GM08714 (cell line): ENCODE measurements around the gene BAIAP2.

ENCODE experiments used
- H3K4me3 ChIP-seq: fragments of 200-500 bp; sonication (Bioruptor generic); 2 replicates; pipeline ENCODE4 v1.5.1; 2014; ENCODE audit warnings: mild to moderate bottlenecking, low read length, inconsistent platforms
- ZNF274 ChIP-seq: IDR thresholded peaks from 2 replicates; pipeline ENCODE4 v1.6.1; 2012; ENCODE audit warnings: mild to moderate bottlenecking, low read depth, low read length

Gene BAIAP2

GRCh38 chr17:81164371-81165245 is 129.7 kb downstream of the BAIAP2 start:
- H3K4me3 ChIP-seq, result no peak overlapping the region
- TF ChIP-seq ZNF274, result no peak

GRCh38 chr17:81165246-81166032 is 130.5 kb downstream of the BAIAP2 start, which contains the start of gene PVALEF:
Gene PVALEF (plus strand): TSS chr17:81165507. CDS start chr17:81181227, 15,720 bp downstream.
- H3K4me3 ChIP-seq, result no peak within 1 kb of the TSS
- TF ChIP-seq ZNF274, result no peak

- no peak for TF ChIP-seq ZNF274
- H3K4me3 ChIP-seq, result no peak within 1 kb of the TSS
Observed at GRCh38 chr17:81166033-81166492, 131.1 kb downstream of the BAIAP2 start, which contains the start of gene AATK. Gene AATK (minus strand): TSS chr17:81166221. CDS start chr17:81165992, 229 bp downstream.
